H9 (cell line): ENCODE data around the gene FAM162A. TPM values are rescaled to one million over a fixed set of nuclear protein-coding genes. Genes with fewer than 3 reads are reported as not detected.
"Not testable (repeated sequence)": the region's sequence is repeated elsewhere in the genome, so short reads cannot be mapped to it uniquely, and the experiment has no call there.

ENCODE experiments used
- DNase-seq: peaks from one replicate; pipeline ENCODE4 v3.0.0-alpha.2; 2017
- H2AFZ ChIP-seq: one replicate; pipeline ENCODE4 v1.6.1; 2013; ENCODE audit warnings: mild to moderate bottlenecking, low read length, control low read depth, moderate library complexity
- H2AK5ac ChIP-seq: 2 replicates; pipeline ENCODE4 v1.6.1; 2013; ENCODE audit warnings: low read length, control low read depth, mixed read lengths; ENCODE audit not compliant: insufficient read length
- H2BK120ac ChIP-seq: one replicate; pipeline ENCODE4 v1.6.1; 2013; ENCODE audit warnings: low read depth, mild to moderate bottlenecking, low read length, control low read depth, inconsistent platforms; ENCODE audit not compliant: poor library complexity, severe bottlenecking
- H2BK12ac ChIP-seq: 2 replicates; pipeline ENCODE4 v1.6.1; 2013; ENCODE audit warnings: low read length, control low read depth, mixed read lengths, low read depth; ENCODE audit not compliant: insufficient read length
- H2BK15ac ChIP-seq: 2 replicates; pipeline ENCODE4 v1.6.1; 2013; ENCODE audit warnings: low read depth, low read length, control low read depth
- H2BK20ac ChIP-seq: one replicate; pipeline ENCODE4 v1.6.1; 2013; ENCODE audit warnings: low read depth, mild to moderate bottlenecking, low read length, control low read depth, inconsistent platforms; ENCODE audit not compliant: poor library complexity, severe bottlenecking
- H2BK5ac ChIP-seq: 2 replicates; pipeline ENCODE4 v1.6.1; 2013; ENCODE audit warnings: low read length, control low read depth, mixed read lengths; ENCODE audit not compliant: insufficient read length
- H3K14ac ChIP-seq: 2 replicates; pipeline ENCODE4 v1.6.1; 2013; ENCODE audit warnings: low read length, control low read depth; ENCODE audit not compliant: insufficient read depth
- H3K18ac ChIP-seq: 2 replicates; pipeline ENCODE4 v1.6.1; 2013; ENCODE audit warnings: low read depth, mild to moderate bottlenecking, mixed read lengths, low read length, control low read depth; ENCODE audit not compliant: insufficient read length
- H3K23ac ChIP-seq: 2 replicates; pipeline ENCODE4 v1.6.1; 2013; ENCODE audit warnings: low read length, control low read depth, mixed read lengths, low read depth; ENCODE audit not compliant: insufficient read length
- H3K23me2 ChIP-seq: 2 replicates; pipeline ENCODE4 v1.6.1; 2013; ENCODE audit warnings: low read depth, mild to moderate bottlenecking, mixed read lengths, low read length, control low read depth; ENCODE audit not compliant: insufficient read length, poor library complexity, severe bottlenecking
- H3K27ac ChIP-seq: 2 replicates; pipeline ENCODE4 v1.5.1; 2013; ENCODE audit warnings: low read length, control low read depth, mixed read lengths, low read depth; ENCODE audit not compliant: insufficient read length
- H3K27me3 ChIP-seq: 2 replicates; pipeline ENCODE4 v1.6.1; 2013; ENCODE audit warnings: low read length, control low read depth, inconsistent platforms; ENCODE audit not compliant: insufficient read depth
- H3K4ac ChIP-seq: 2 replicates; pipeline ENCODE4 v1.6.1; 2013; ENCODE audit warnings: low read depth, mild to moderate bottlenecking, control low read depth, inconsistent platforms, low read length, moderate library complexity
- H3K4me1 ChIP-seq: 2 replicates; pipeline ENCODE4 v1.6.1; 2013; ENCODE audit warnings: low read length, control low read depth, inconsistent platforms; ENCODE audit not compliant: insufficient read depth
- H3K4me2 ChIP-seq: 2 replicates; pipeline ENCODE4 v1.6.1; 2013; ENCODE audit warnings: low read length, control low read depth, mixed read lengths; ENCODE audit not compliant: insufficient read length, insufficient read depth
- H3K56ac ChIP-seq: 2 replicates; pipeline ENCODE4 v1.6.1; 2013; ENCODE audit warnings: low read depth, mild to moderate bottlenecking, mixed read lengths, low read length, control low read depth; ENCODE audit not compliant: insufficient read length
- H3K79me1 ChIP-seq: 2 replicates; pipeline ENCODE4 v1.6.1; 2013; ENCODE audit warnings: low read depth, mild to moderate bottlenecking, moderate library complexity, low read length, control low read depth, inconsistent platforms; ENCODE audit not compliant: insufficient read depth, poor library complexity, severe bottlenecking
- H3K79me2 ChIP-seq: 2 replicates; pipeline ENCODE4 v1.6.1; 2013; ENCODE audit warnings: low read length, control low read depth, inconsistent platforms; ENCODE audit not compliant: insufficient read depth
- H3K9ac ChIP-seq: 2 replicates; pipeline ENCODE4 v1.6.1; 2013; ENCODE audit warnings: low read length, control low read depth, mixed read lengths; ENCODE audit not compliant: insufficient read length; ENCODE audit errors: extremely low read depth
- H3K9me3 ChIP-seq: one replicate; pipeline ENCODE4 v1.6.1; 2013; ENCODE audit warnings: low read depth, low read length, inconsistent platforms; ENCODE audit not compliant: control insufficient read depth
- H3T11ph ChIP-seq: one replicate; pipeline ENCODE4 v1.6.1; 2013; ENCODE audit warnings: mild to moderate bottlenecking, low read length, control low read depth, inconsistent platforms
- H4K20me1 ChIP-seq: one replicate; pipeline ENCODE4 v1.6.1; 2013; ENCODE audit not compliant: control insufficient read depth, insufficient read length, insufficient read depth
- H4K5ac ChIP-seq: 2 replicates; pipeline ENCODE4 v1.6.1; 2013; ENCODE audit warnings: low read depth, mild to moderate bottlenecking, mixed read lengths, low read length, control low read depth; ENCODE audit not compliant: insufficient read length
- H4K8ac ChIP-seq: replicated peaks from 2 replicates; pipeline ENCODE4 v1.6.1; 2013; ENCODE audit warnings: low read length, control low read depth, mixed read lengths, low read depth; ENCODE audit not compliant: insufficient read length
- H4K91ac ChIP-seq: 2 replicates; pipeline ENCODE4 v1.6.1; 2013; ENCODE audit warnings: low read depth, mild to moderate bottlenecking, moderate library complexity, mixed read lengths, low read length, control low read depth; ENCODE audit not compliant: insufficient read length
- H3K27ac Mint-ChIP-seq, 3 experiments: 2 replicates in 2 of 3; 3 replicates in 1 of 3; pipeline ENCODE4 v1.8.0; 2020 to 2021; ENCODE audit warnings: mixed read lengths in 3 of 3, mild to moderate bottlenecking in 1 of 3, moderate library complexity in 1 of 3
- H3K27me3 Mint-ChIP-seq: 2 replicates; pipeline ENCODE4 v1.8.0; 2021; ENCODE audit warnings: low read depth, mild to moderate bottlenecking, moderate library complexity, mixed read lengths
- H3K36me3 Mint-ChIP-seq, 3 experiments: 2 replicates in 2 of 3; 3 replicates in 1 of 3; pipeline ENCODE4 v1.8.0; 2020 to 2021; ENCODE audit warnings: low read depth in 3 of 3, mixed read lengths in 3 of 3; ENCODE audit not compliant: insufficient read depth in 1 of 3
- H3K4me1 Mint-ChIP-seq, 2 experiments: 2 replicates each; pipeline ENCODE4 v1.8.0; 2020; ENCODE audit warnings: mixed read lengths in 2 of 2
- H3K4me3 Mint-ChIP-seq, 2 experiments: 2 replicates in 1 of 2; 3 replicates in 1 of 2; pipeline ENCODE4 v1.8.0; 2020 to 2021; ENCODE audit warnings: mild to moderate bottlenecking in 2 of 2, mixed read lengths in 2 of 2, moderate library complexity in 1 of 2
- H3K9me3 Mint-ChIP-seq, 2 experiments: 2 replicates in 1 of 2; 3 replicates in 1 of 2; pipeline ENCODE4 v1.8.0; 2020; ENCODE audit warnings: mild to moderate bottlenecking in 2 of 2, mixed read lengths in 2 of 2, moderate library complexity in 1 of 2
- WGBS: extraction: QIAGEN DNeasy Blood & Tissue Kit; methylation state at CpG from one replicate; pipeline ENCODE4 v1.1.7; 2013; ENCODE audit warnings: missing lambda C conversion rate, low lambda C conversion rate, mixed read lengths; ENCODE audit not compliant: insufficient read length; ENCODE audit errors: extremely low coverage; 5-methylcytosine and 5-hydroxymethylcytosine counted together
- total RNA-seq: library from RNA; stranded (reverse); gene quantifications from 2 replicates; pipeline ENCODE4 v1.2.1, GENCODE V29; 2021
- TF ChIP-seq, protein P1 (sequence below): fragments of 200-600 bp; sonication (generic); conservative IDR thresholded peaks from 3 replicates; pipeline ENCODE4 v1.8.0; 2021; ENCODE audit warnings: antibody characterized with exemption, mild to moderate bottlenecking

Gene FAM162A
- total RNA-seq, 1 experiment from 2014 or later = 78.5 TPM

DNA sequence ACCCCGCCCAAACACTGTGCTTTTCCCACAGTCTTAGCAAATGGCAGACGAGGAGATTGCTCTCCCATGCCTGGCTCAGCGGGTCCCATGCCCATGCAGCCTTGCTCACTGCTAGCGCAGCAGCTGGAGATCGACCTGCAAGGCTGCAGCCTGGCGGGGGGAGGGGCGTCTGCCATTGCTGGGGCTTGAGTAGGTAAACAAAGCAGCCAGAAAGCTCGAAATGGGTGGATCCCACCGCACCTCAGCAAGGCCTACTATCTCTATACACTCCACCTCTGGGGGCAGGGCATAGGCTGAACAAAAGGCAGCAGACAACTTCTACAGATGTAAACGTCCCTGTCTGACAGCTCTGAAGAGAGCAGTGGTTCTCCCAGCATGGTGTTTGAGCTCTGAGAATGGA is 59.1 kb downstream of the FAM162A start:
- no peak overlapping the region for H3K27ac ChIP-seq
- no peak overlapping the region for H2BK20ac ChIP-seq
- no peak overlapping the region for H4K5ac ChIP-seq
- no peak overlapping the region for H3K4ac ChIP-seq
- Mint-ChIP-seq H3K27me3 (no peaks in the 10 kb centered on the region), H3K9me3 (peaks cover 0 to 4% of the 10 kb centered on the region in 2 experiments; a peak in 4 of 5 replicates), H3K4me3 (peak overlapping the region; percentile 44 to 57; a peak in 4 of 5 replicates), H3K27ac (peak overlapping the region; percentile 96 to 98 (median 97)), H3K36me3 (peaks cover 52 to 76% (median 58%) of the 10 kb centered on the region in 3 experiments), H3K4me1 (peaks cover 30 to 33% of the 10 kb centered on the region in 2 experiments)
- no peaks in the 10 kb centered on the region for H3K79me1 ChIP-seq
- H3K4me1 ChIP-seq = no peaks in the 10 kb centered on the region
- H3K23ac ChIP-seq = no peak overlapping the region
- H2BK15ac ChIP-seq = no peak overlapping the region
- no peak overlapping the region for H2BK12ac ChIP-seq
- H3K23me2 ChIP-seq = no peaks in the 10 kb centered on the region
- no peak overlapping the region for H2BK120ac ChIP-seq
- H4K8ac ChIP-seq = no peak overlapping the region
- H3K56ac ChIP-seq = no peak overlapping the region
- H3K14ac ChIP-seq = no peak overlapping the region
- H3K27me3 ChIP-seq = no peaks in the 10 kb centered on the region
- no peak overlapping the region for H3K9ac ChIP-seq
- no peaks in the 10 kb centered on the region for H3K9me3 ChIP-seq
- H2AK5ac ChIP-seq = no peak overlapping the region
- TF ChIP-seq, protein P1, sequence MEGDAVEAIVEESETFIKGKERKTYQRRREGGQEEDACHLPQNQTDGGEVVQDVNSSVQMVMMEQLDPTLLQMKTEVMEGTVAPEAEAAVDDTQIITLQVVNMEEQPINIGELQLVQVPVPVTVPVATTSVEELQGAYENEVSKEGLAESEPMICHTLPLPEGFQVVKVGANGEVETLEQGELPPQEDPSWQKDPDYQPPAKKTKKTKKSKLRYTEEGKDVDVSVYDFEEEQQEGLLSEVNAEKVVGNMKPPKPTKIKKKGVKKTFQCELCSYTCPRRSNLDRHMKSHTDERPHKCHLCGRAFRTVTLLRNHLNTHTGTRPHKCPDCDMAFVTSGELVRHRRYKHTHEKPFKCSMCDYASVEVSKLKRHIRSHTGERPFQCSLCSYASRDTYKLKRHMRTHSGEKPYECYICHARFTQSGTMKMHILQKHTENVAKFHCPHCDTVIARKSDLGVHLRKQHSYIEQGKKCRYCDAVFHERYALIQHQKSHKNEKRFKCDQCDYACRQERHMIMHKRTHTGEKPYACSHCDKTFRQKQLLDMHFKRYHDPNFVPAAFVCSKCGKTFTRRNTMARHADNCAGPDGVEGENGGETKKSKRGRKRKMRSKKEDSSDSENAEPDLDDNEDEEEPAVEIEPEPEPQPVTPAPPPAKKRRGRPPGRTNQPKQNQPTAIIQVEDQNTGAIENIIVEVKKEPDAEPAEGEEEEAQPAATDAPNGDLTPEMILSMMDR = no peak
- no peak overlapping the region for H2AFZ ChIP-seq
- no peak overlapping the region for H4K91ac ChIP-seq
- no peak overlapping the region for H3K18ac ChIP-seq
- no peaks in the 10 kb centered on the region for H3K79me2 ChIP-seq
- no peaks in the 10 kb centered on the region for H4K20me1 ChIP-seq
- H3K4me2 ChIP-seq = peak overlapping the region; percentile 5
- no peak overlapping the region for H2BK5ac ChIP-seq
- no CpG with 5 or more reads among the region's 10 CpGs for WGBS
- no peak overlapping the region for H3T11ph ChIP-seq
- DNase-seq = peak; percentile 88

DNA sequence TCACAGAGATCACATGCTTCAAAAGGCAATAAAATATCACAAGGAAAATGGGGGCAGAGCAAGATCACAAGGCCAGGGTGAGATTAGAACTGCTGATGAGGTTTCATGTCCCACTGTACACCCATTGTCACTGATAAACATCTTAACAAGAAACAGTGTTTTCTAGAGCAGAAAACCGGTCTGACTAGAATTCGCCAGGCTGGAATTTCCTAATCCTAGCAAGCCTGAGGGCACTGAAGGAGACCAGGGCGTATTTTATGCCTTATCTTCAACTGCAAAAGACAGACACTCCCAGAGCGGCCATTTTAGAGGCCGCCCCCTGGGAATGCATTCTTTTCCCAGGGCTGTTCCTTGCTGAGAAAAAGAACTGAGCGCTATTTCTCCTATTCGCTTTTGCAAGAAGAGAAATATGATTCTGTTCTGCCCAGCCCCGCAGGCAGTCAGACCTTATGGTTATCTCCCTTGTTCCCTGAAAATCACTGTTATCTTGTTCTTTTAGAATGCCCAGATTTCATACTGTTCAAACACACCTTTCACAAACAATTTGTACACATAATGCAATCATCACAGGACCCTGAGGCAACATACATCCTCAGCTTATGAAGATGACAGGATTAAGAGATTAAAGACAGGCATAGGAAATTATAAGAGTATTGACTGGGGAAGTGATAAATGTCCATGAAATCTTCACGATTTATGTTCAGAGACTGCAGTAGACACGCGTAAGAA is 59.9 kb downstream of the FAM162A start:
- not testable (repeated sequence) for H3K23ac ChIP-seq, H3T11ph ChIP-seq, H3K9ac ChIP-seq, H4K20me1 ChIP-seq, H4K91ac ChIP-seq, H4K5ac ChIP-seq, H3K79me2 ChIP-seq, H3K27me3 Mint-ChIP-seq, H3K18ac ChIP-seq, H2BK15ac ChIP-seq, H3K27me3 ChIP-seq, H2AK5ac ChIP-seq, H3K9me3 ChIP-seq, H2BK120ac ChIP-seq, H3K14ac ChIP-seq, H4K8ac ChIP-seq, H2BK20ac ChIP-seq, H3K27ac ChIP-seq, H3K56ac ChIP-seq, H3K23me2 ChIP-seq, H3K4me1 ChIP-seq, H3K4ac ChIP-seq, H3K9me3 Mint-ChIP-seq, H3K4me2 ChIP-seq, H3K79me1 ChIP-seq, H2AFZ ChIP-seq, H2BK12ac ChIP-seq, H2BK5ac ChIP-seq
- peak overlapping the region; percentile 44 to 57; a peak in 4 of 5 replicates for H3K4me3 Mint-ChIP-seq
- peaks cover 30 to 33% of the 10 kb centered on the region in 2 experiments for H3K4me1 Mint-ChIP-seq
- WGBS = no CpG with 5 or more reads among the region's 11 CpGs
- peak; percentile 58 for DNase-seq
- H3K36me3 Mint-ChIP-seq = peaks cover 57 to 77% (median 64%) of the 10 kb centered on the region in 3 experiments
- H3K27ac Mint-ChIP-seq = peak overlapping the region; percentile 63 to 98 (median 97)
